ENCODE measurements around the gene TBPL1.
"Not testable (repeated sequence)": the region's sequence is repeated elsewhere in the genome, so short reads cannot be mapped to it uniquely, and the experiment has no call there.

GRCh38 chr6:133936352-133936751 lies 16.7 kb upstream of the TBPL1 start:
- TF ChIP-seq CTCF (IDR thresholded peaks at IDR 0.05); EZH2 (IDR thresholded peaks at IDR 0.05; ENCODE audit: borderline replicate concordance, insufficient read depth, low read depth, low read length, poor library complexity, severe bottlenecking): not testable (repeated sequence)

Measured in B cell (primary cell).